H9 (cell line): ENCODE results near the gene RELCH. TPM values are rescaled to one million over a fixed set of nuclear protein-coding genes. Genes with fewer than 3 reads are reported as not detected.
A peak's percentile ranks its signal among the peaks of the same experiment; 100 is the strongest.

Source experiments
- DNase-seq: peaks from one replicate; pipeline ENCODE4 v3.0.0-alpha.2; 2017
- H2AFZ ChIP-seq: one replicate; pipeline ENCODE4 v1.6.1; 2013; ENCODE audit warnings: mild to moderate bottlenecking, low read length, control low read depth, moderate library complexity
- H2AK5ac ChIP-seq: 2 replicates; pipeline ENCODE4 v1.6.1; 2013; ENCODE audit warnings: low read length, control low read depth, mixed read lengths; ENCODE audit not compliant: insufficient read length
- H2BK120ac ChIP-seq: one replicate; pipeline ENCODE4 v1.6.1; 2013; ENCODE audit warnings: low read depth, mild to moderate bottlenecking, low read length, control low read depth, inconsistent platforms; ENCODE audit not compliant: poor library complexity, severe bottlenecking
- H2BK12ac ChIP-seq: 2 replicates; pipeline ENCODE4 v1.6.1; 2013; ENCODE audit warnings: low read length, control low read depth, mixed read lengths, low read depth; ENCODE audit not compliant: insufficient read length
- H2BK15ac ChIP-seq: 2 replicates; pipeline ENCODE4 v1.6.1; 2013; ENCODE audit warnings: low read depth, low read length, control low read depth
- H2BK20ac ChIP-seq: one replicate; pipeline ENCODE4 v1.6.1; 2013; ENCODE audit warnings: low read depth, mild to moderate bottlenecking, low read length, control low read depth, inconsistent platforms; ENCODE audit not compliant: poor library complexity, severe bottlenecking
- H2BK5ac ChIP-seq: 2 replicates; pipeline ENCODE4 v1.6.1; 2013; ENCODE audit warnings: low read length, control low read depth, mixed read lengths; ENCODE audit not compliant: insufficient read length
- H3K14ac ChIP-seq: 2 replicates; pipeline ENCODE4 v1.6.1; 2013; ENCODE audit warnings: low read length, control low read depth; ENCODE audit not compliant: insufficient read depth
- H3K18ac ChIP-seq: 2 replicates; pipeline ENCODE4 v1.6.1; 2013; ENCODE audit warnings: low read depth, mild to moderate bottlenecking, mixed read lengths, low read length, control low read depth; ENCODE audit not compliant: insufficient read length
- H3K23ac ChIP-seq: 2 replicates; pipeline ENCODE4 v1.6.1; 2013; ENCODE audit warnings: low read length, control low read depth, mixed read lengths, low read depth; ENCODE audit not compliant: insufficient read length
- H3K23me2 ChIP-seq: 2 replicates; pipeline ENCODE4 v1.6.1; 2013; ENCODE audit warnings: low read depth, mild to moderate bottlenecking, mixed read lengths, low read length, control low read depth; ENCODE audit not compliant: insufficient read length, poor library complexity, severe bottlenecking
- H3K27ac ChIP-seq: 2 replicates; pipeline ENCODE4 v1.5.1; 2013; ENCODE audit warnings: low read length, control low read depth, mixed read lengths, low read depth; ENCODE audit not compliant: insufficient read length
- H3K27me3 ChIP-seq: 2 replicates; pipeline ENCODE4 v1.6.1; 2013; ENCODE audit warnings: low read length, control low read depth, inconsistent platforms; ENCODE audit not compliant: insufficient read depth
- H3K4ac ChIP-seq: 2 replicates; pipeline ENCODE4 v1.6.1; 2013; ENCODE audit warnings: low read depth, mild to moderate bottlenecking, control low read depth, inconsistent platforms, low read length, moderate library complexity
- H3K4me1 ChIP-seq: 2 replicates; pipeline ENCODE4 v1.6.1; 2013; ENCODE audit warnings: low read length, control low read depth, inconsistent platforms; ENCODE audit not compliant: insufficient read depth
- H3K4me2 ChIP-seq: 2 replicates; pipeline ENCODE4 v1.6.1; 2013; ENCODE audit warnings: low read length, control low read depth, mixed read lengths; ENCODE audit not compliant: insufficient read length, insufficient read depth
- H3K56ac ChIP-seq: 2 replicates; pipeline ENCODE4 v1.6.1; 2013; ENCODE audit warnings: low read depth, mild to moderate bottlenecking, mixed read lengths, low read length, control low read depth; ENCODE audit not compliant: insufficient read length
- H3K79me1 ChIP-seq: 2 replicates; pipeline ENCODE4 v1.6.1; 2013; ENCODE audit warnings: low read depth, mild to moderate bottlenecking, moderate library complexity, low read length, control low read depth, inconsistent platforms; ENCODE audit not compliant: insufficient read depth, poor library complexity, severe bottlenecking
- H3K79me2 ChIP-seq: 2 replicates; pipeline ENCODE4 v1.6.1; 2013; ENCODE audit warnings: low read length, control low read depth, inconsistent platforms; ENCODE audit not compliant: insufficient read depth
- H3K9ac ChIP-seq: 2 replicates; pipeline ENCODE4 v1.6.1; 2013; ENCODE audit warnings: low read length, control low read depth, mixed read lengths; ENCODE audit not compliant: insufficient read length; ENCODE audit errors: extremely low read depth
- H3K9me3 ChIP-seq: one replicate; pipeline ENCODE4 v1.6.1; 2013; ENCODE audit warnings: low read depth, low read length, inconsistent platforms; ENCODE audit not compliant: control insufficient read depth
- H3T11ph ChIP-seq: one replicate; pipeline ENCODE4 v1.6.1; 2013; ENCODE audit warnings: mild to moderate bottlenecking, low read length, control low read depth, inconsistent platforms
- H4K20me1 ChIP-seq: one replicate; pipeline ENCODE4 v1.6.1; 2013; ENCODE audit not compliant: control insufficient read depth, insufficient read length, insufficient read depth
- H4K5ac ChIP-seq: 2 replicates; pipeline ENCODE4 v1.6.1; 2013; ENCODE audit warnings: low read depth, mild to moderate bottlenecking, mixed read lengths, low read length, control low read depth; ENCODE audit not compliant: insufficient read length
- H4K8ac ChIP-seq: replicated peaks from 2 replicates; pipeline ENCODE4 v1.6.1; 2013; ENCODE audit warnings: low read length, control low read depth, mixed read lengths, low read depth; ENCODE audit not compliant: insufficient read length
- H4K91ac ChIP-seq: 2 replicates; pipeline ENCODE4 v1.6.1; 2013; ENCODE audit warnings: low read depth, mild to moderate bottlenecking, moderate library complexity, mixed read lengths, low read length, control low read depth; ENCODE audit not compliant: insufficient read length
- H3K27ac Mint-ChIP-seq, 3 experiments: 2 replicates in 2 of 3; 3 replicates in 1 of 3; pipeline ENCODE4 v1.8.0; 2020 to 2021; ENCODE audit warnings: mixed read lengths in 3 of 3, mild to moderate bottlenecking in 1 of 3, moderate library complexity in 1 of 3
- H3K27me3 Mint-ChIP-seq: 2 replicates; pipeline ENCODE4 v1.8.0; 2021; ENCODE audit warnings: low read depth, mild to moderate bottlenecking, moderate library complexity, mixed read lengths
- H3K36me3 Mint-ChIP-seq, 3 experiments: 2 replicates in 2 of 3; 3 replicates in 1 of 3; pipeline ENCODE4 v1.8.0; 2020 to 2021; ENCODE audit warnings: low read depth in 3 of 3, mixed read lengths in 3 of 3; ENCODE audit not compliant: insufficient read depth in 1 of 3
- H3K4me1 Mint-ChIP-seq, 2 experiments: 2 replicates each; pipeline ENCODE4 v1.8.0; 2020; ENCODE audit warnings: mixed read lengths in 2 of 2
- H3K4me3 Mint-ChIP-seq, 2 experiments: 2 replicates in 1 of 2; 3 replicates in 1 of 2; pipeline ENCODE4 v1.8.0; 2020 to 2021; ENCODE audit warnings: mild to moderate bottlenecking in 2 of 2, mixed read lengths in 2 of 2, moderate library complexity in 1 of 2
- H3K9me3 Mint-ChIP-seq, 2 experiments: 2 replicates in 1 of 2; 3 replicates in 1 of 2; pipeline ENCODE4 v1.8.0; 2020; ENCODE audit warnings: mild to moderate bottlenecking in 2 of 2, mixed read lengths in 2 of 2, moderate library complexity in 1 of 2
- CTCF ChIP-seq: fragments of 200-600 bp; sonication (generic); conservative IDR thresholded peaks from 3 replicates; pipeline ENCODE4 v1.8.0; 2021; ENCODE audit warnings: antibody characterized with exemption, mild to moderate bottlenecking
- WGBS: extraction: QIAGEN DNeasy Blood & Tissue Kit; methylation state at CpG from one replicate; pipeline ENCODE4 v1.1.7; 2013; ENCODE audit warnings: missing lambda C conversion rate, low lambda C conversion rate, mixed read lengths; ENCODE audit not compliant: insufficient read length; ENCODE audit errors: extremely low coverage; 5-methylcytosine and 5-hydroxymethylcytosine counted together
- total RNA-seq: library from RNA; stranded (reverse); gene quantifications from 2 replicates; pipeline ENCODE4 v1.2.1, GENCODE V29; 2021

The RELCH gene
- total RNA-seq, 1 experiment from 2014 or later = 32.3 TPM

GRCh38 chr18:62338446-62339105, 151.5 kb downstream of the RELCH start:
- H4K5ac ChIP-seq = no peak overlapping the region
- no peak overlapping the region for H3K27ac ChIP-seq
- H2BK15ac ChIP-seq = no peak overlapping the region
- H3K23ac ChIP-seq = no peak overlapping the region
- H2BK12ac ChIP-seq = no peak overlapping the region
- H3K27me3 Mint-ChIP-seq = peaks cover 2% of the 10 kb centered on the region
- no peak for TF ChIP-seq CTCF
- H3K4me3 Mint-ChIP-seq = peak overlapping the region; percentile 28 to 70; a peak in 4 of 5 replicates
- no peak overlapping the region for H2BK5ac ChIP-seq
- H4K20me1 ChIP-seq = no peaks in the 10 kb centered on the region
- no peaks in the 10 kb centered on the region for H3K23me2 ChIP-seq
- DNase-seq = no peak
- H2BK120ac ChIP-seq = no peak overlapping the region
- no peak overlapping the region for H2AFZ ChIP-seq
- no peaks in the 10 kb centered on the region for H3K9me3 Mint-ChIP-seq
- H3K4me1 Mint-ChIP-seq = peaks cover 29 to 45% of the 10 kb centered on the region in 2 experiments
- no peaks in the 10 kb centered on the region for H3K36me3 Mint-ChIP-seq
- no peak overlapping the region for H4K8ac ChIP-seq
- no peak overlapping the region for H3K9ac ChIP-seq
- peak overlapping the region in 2 of 3 experiments; percentile 10 to 85; a peak in 2 of 7 replicates for H3K27ac Mint-ChIP-seq
- no peak overlapping the region for H3K4ac ChIP-seq
- WGBS = no CpG with 5 or more reads among the region's 10 CpGs
- H3K18ac ChIP-seq = no peak overlapping the region
- H3K79me2 ChIP-seq = no peaks in the 10 kb centered on the region
- no peak overlapping the region for H3T11ph ChIP-seq
- H3K9me3 ChIP-seq = no peaks in the 10 kb centered on the region
- H3K27me3 ChIP-seq = no peaks in the 10 kb centered on the region
- H4K91ac ChIP-seq = no peak overlapping the region
- no peak overlapping the region for H2BK20ac ChIP-seq
- no peak overlapping the region for H3K56ac ChIP-seq
- H3K4me2 ChIP-seq = peak overlapping the region; percentile 62
- no peak overlapping the region for H2AK5ac ChIP-seq
- H3K79me1 ChIP-seq = no peaks in the 10 kb centered on the region
- no peak overlapping the region for H3K14ac ChIP-seq
- H3K4me1 ChIP-seq = peaks cover 6% of the 10 kb centered on the region
